GM23338 (cell line): ENCODE measurements around the gene PDSS2. TPM values are rescaled to one million over a fixed set of nuclear protein-coding genes. Genes with fewer than 3 reads are reported as not detected.

Experiments used
- ATAC-seq: fragments of 200-7000 bp; cut with Tn5 transposase; 3 replicates; pipeline ENCODE4 v1.9.1; 2020
- DNase-seq: peaks from one replicate; pipeline ENCODE4 v3.0.0-alpha.2; 2015; ENCODE audit warnings: low spot score
- H2AFZ ChIP-seq: fragments of 200-600 bp; sonication (generic); 2 replicates; pipeline ENCODE4 v1.8.0; 2016; ENCODE audit warnings: antibody characterized with exemption, mild to moderate bottlenecking, moderate library complexity
- H3F3A ChIP-seq: fragments of 200-600 bp; sonication (generic); replicated peaks from 2 replicates; pipeline ENCODE4 v1.8.0; 2017; ENCODE audit warnings: antibody characterized with exemption, mixed run types, low read depth
- H3K27ac ChIP-seq: fragments of 200-600 bp; sonication (generic); 2 replicates; pipeline ENCODE4 v1.6.1; 2016; ENCODE audit warnings: low read depth
- H3K27me3 ChIP-seq: fragments of 200-600 bp; sonication (generic); 2 replicates; pipeline ENCODE4 v1.8.0; 2016; ENCODE audit warnings: mild to moderate bottlenecking, mixed run types, moderate library complexity; ENCODE audit not compliant: insufficient read depth
- H3K36me3 ChIP-seq: fragments of 200-600 bp; sonication (generic); 2 replicates; pipeline ENCODE4 v1.8.0; 2016; ENCODE audit warnings: mild to moderate bottlenecking; ENCODE audit not compliant: insufficient read depth
- H3K4me1 ChIP-seq: fragments of 200-600 bp; sonication (generic); 2 replicates; pipeline ENCODE4 v1.8.0; 2016; ENCODE audit warnings: mild to moderate bottlenecking, moderate library complexity; ENCODE audit not compliant: insufficient read depth
- H3K4me2 ChIP-seq: fragments of 200-600 bp; sonication (generic); 2 replicates; pipeline ENCODE4 v1.7.1; 2017; ENCODE audit warnings: mixed run types
- H3K4me3 ChIP-seq: fragments of 200-600 bp; sonication (generic); 2 replicates; pipeline ENCODE4 v1.6.1; 2016; ENCODE audit warnings: mixed run types
- H3K79me2 ChIP-seq: fragments of 200-600 bp; sonication (generic); replicated peaks from 2 replicates; pipeline ENCODE4 v1.8.0; 2017; ENCODE audit warnings: mild to moderate bottlenecking; ENCODE audit not compliant: insufficient read depth
- H3K9me2 ChIP-seq: fragments of 200-600 bp; sonication (generic); 2 replicates; pipeline ENCODE4 v1.8.0; 2017; ENCODE audit not compliant: insufficient read depth
- H4K20me1 ChIP-seq: fragments of 200-600 bp; sonication (generic); replicated peaks from 2 replicates; pipeline ENCODE4 v1.8.0; 2017; ENCODE audit warnings: mild to moderate bottlenecking; ENCODE audit not compliant: insufficient read depth
- H3K27ac Mint-ChIP-seq: 2 replicates; pipeline ENCODE4 v1.8.0; 2020; ENCODE audit warnings: inconsistent platforms, mild to moderate bottlenecking, moderate library complexity, mixed read lengths
- H3K27me3 Mint-ChIP-seq: 3 replicates; pipeline ENCODE4 v1.8.0; 2022; ENCODE audit warnings: low read depth, mild to moderate bottlenecking, moderate library complexity, mixed read lengths, inconsistent platforms; ENCODE audit not compliant: insufficient read depth, poor library complexity
- H3K36me3 Mint-ChIP-seq: 3 replicates; pipeline ENCODE4 v1.8.0; 2021; ENCODE audit warnings: low read depth, mild to moderate bottlenecking, inconsistent platforms, moderate library complexity, mixed read lengths
- H3K4me1 Mint-ChIP-seq: 3 replicates; pipeline ENCODE4 v1.8.0; 2020; ENCODE audit warnings: mild to moderate bottlenecking, inconsistent platforms, mixed read lengths
- H3K4me3 Mint-ChIP-seq: 3 replicates; pipeline ENCODE4 v1.8.0; 2021; ENCODE audit warnings: moderate library complexity, mild to moderate bottlenecking, inconsistent platforms, mixed read lengths
- H3K9me3 Mint-ChIP-seq: 3 replicates; pipeline ENCODE4 v1.8.0; 2020; ENCODE audit warnings: moderate library complexity, mild to moderate bottlenecking, inconsistent platforms, mixed read lengths
- CREB1 ChIP-seq: fragments of 250-450 bp; sonication (Bioruptor Pico); IDR thresholded peaks from 2 replicates; pipeline ENCODE4 v1.5.0; 2020; ENCODE audit warnings: low read depth, mild to moderate bottlenecking, moderate library complexity
- ETS1 ChIP-seq: IDR thresholded peaks from 2 replicates; pipeline ENCODE4 v1.6.1; 2016; ENCODE audit warnings: antibody characterized with exemption
- EZH2 ChIP-seq: fragments of 200-600 bp; sonication (generic); IDR thresholded peaks from one replicate; pipeline ENCODE4 v1.8.0; 2017; ENCODE audit warnings: antibody characterized with exemption, mild to moderate bottlenecking, low read depth; ENCODE audit not compliant: unreplicated experiment
- EZH2phosphoT487 ChIP-seq: fragments of 200-600 bp; sonication (generic); IDR thresholded peaks from one replicate; pipeline ENCODE4 v1.8.1; 2018; ENCODE audit warnings: antibody characterized with exemption; ENCODE audit not compliant: unreplicated experiment
- polyA plus RNA-seq: library from polyadenylated mRNA; unstranded; fragments of >200 nt; fragmentation: Nextera tagmentation; extraction: Ambion mirVana; gene quantifications from 2 replicates; pipeline ENCODE4 v1.2.1, GENCODE V29; 2016
- total RNA-seq: library from RNA; depleted of rRNA; stranded (reverse); fragments of >200 nt; shearing (Covaris generic); gene quantifications from 2 replicates; pipeline ENCODE4 v1.2.3, GENCODE V29; 2014
- TF ChIP-seq, protein P1 (sequence below): fragments of 250-450 bp; sonication (Bioruptor Pico); IDR thresholded peaks from 2 replicates; pipeline ENCODE4 v1.5.0; 2020; ENCODE audit warnings: mild to moderate bottlenecking, moderate library complexity

The PDSS2 gene
- total and polyA plus RNA-seq, 2 experiments from 2014 or later, result 7.3 to 16.7 TPM

- Histone ChIP-seq H3K79me2 (0 out of 2 replicates have a peak, but pooled peaks cover 7% of the 10 kb centered on the region), H3F3A (no peaks in the 10 kb centered on the region), H3K9me2 (0 out of 2 replicates have a peak, but pooled peaks cover 3% of the 10 kb centered on the region), H3K27me3 (no peaks in the 10 kb centered on the region), H2AFZ (no peak overlapping the region), H3K36me3 (no peaks in the 10 kb centered on the region), H3K4me1 (peaks cover 20% of the 10 kb centered on the region), H3K4me2 (peak overlapping the region; percentile 33; the same call in 1 of the 2 replicates), H3K4me3 (no peak overlapping the region), H3K27ac (no peak overlapping the region), H4K20me1 (no peaks in the 10 kb centered on the region)
- DNase-seq (no peak), ATAC-seq (no peak)
- TF ChIP-seq ETS1 (no peak), EZH2 (no peak), EZH2phosphoT487 (no peak), CREB1 (no peak)
- TF ChIP-seq, protein P1, sequence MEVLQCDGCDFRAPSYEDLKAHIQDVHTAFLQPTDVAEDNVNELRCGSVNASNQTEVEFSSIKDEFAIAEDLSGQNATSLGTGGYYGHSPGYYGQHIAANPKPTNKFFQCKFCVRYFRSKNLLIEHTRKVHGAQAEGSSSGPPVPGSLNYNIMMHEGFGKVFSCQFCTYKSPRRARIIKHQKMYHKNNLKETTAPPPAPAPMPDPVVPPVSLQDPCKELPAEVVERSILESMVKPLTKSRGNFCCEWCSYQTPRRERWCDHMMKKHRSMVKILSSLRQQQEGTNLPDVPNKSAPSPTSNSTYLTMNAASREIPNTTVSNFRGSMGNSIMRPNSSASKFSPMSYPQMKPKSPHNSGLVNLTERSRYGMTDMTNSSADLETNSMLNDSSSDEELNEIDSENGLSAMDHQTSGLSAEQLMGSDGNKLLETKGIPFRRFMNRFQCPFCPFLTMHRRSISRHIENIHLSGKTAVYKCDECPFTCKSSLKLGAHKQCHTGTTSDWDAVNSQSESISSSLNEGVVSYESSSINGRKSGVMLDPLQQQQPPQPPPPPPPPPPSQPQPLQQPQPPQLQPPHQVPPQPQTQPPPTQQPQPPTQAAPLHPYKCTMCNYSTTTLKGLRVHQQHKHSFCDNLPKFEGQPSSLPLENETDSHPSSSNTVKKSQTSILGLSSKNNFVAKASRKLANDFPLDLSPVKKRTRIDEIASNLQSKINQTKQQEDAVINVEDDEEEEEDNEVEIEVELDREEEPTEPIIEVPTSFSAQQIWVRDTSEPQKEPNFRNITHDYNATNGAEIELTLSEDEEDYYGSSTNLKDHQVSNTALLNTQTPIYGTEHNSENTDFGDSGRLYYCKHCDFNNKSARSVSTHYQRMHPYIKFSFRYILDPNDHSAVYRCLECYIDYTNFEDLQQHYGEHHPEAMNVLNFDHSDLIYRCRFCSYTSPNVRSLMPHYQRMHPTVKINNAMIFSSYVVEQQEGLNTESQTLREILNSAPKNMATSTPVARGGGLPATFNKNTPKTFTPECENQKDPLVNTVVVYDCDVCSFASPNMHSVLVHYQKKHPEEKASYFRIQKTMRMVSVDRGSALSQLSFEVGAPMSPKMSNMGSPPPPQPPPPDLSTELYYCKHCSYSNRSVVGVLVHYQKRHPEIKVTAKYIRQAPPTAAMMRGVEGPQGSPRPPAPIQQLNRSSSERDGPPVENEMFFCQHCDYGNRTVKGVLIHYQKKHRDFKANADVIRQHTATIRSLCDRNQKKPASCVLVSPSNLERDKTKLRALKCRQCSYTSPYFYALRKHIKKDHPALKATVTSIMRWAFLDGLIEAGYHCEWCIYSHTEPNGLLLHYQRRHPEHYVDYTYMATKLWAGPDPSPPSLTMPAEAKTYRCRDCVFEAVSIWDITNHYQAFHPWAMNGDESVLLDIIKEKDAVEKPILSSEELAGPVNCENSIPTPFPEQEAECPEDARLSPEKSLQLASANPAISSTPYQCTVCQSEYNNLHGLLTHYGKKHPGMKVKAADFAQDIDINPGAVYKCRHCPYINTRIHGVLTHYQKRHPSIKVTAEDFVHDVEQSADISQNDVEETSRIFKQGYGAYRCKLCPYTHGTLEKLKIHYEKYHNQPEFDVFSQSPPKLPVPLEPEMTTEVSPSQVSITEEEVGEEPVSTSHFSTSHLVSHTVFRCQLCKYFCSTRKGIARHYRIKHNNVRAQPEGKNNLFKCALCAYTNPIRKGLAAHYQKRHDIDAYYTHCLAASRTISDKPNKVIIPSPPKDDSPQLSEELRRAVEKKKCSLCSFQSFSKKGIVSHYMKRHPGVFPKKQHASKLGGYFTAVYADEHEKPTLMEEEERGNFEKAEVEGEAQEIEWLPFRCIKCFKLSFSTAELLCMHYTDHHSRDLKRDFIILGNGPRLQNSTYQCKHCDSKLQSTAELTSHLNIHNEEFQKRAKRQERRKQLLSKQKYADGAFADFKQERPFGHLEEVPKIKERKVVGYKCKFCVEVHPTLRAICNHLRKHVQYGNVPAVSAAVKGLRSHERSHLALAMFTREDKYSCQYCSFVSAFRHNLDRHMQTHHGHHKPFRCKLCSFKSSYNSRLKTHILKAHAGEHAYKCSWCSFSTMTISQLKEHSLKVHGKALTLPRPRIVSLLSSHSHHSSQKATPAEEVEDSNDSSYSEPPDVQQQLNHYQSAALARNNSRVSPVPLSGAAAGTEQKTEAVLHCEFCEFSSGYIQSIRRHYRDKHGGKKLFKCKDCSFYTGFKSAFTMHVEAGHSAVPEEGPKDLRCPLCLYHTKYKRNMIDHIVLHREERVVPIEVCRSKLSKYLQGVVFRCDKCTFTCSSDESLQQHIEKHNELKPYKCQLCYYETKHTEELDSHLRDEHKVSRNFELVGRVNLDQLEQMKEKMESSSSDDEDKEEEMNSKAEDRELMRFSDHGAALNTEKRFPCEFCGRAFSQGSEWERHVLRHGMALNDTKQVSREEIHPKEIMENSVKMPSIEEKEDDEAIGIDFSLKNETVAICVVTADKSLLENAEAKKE (CRISPR knock-in tag), result no peak
- no peak overlapping the region for H3K27ac Mint-ChIP-seq
- no peaks in the 10 kb centered on the region for H3K27me3 Mint-ChIP-seq
- H3K4me3 Mint-ChIP-seq, result no peak overlapping the region
- H3K36me3 Mint-ChIP-seq, result no peaks in the 10 kb centered on the region
- no peaks in the 10 kb centered on the region for H3K9me3 Mint-ChIP-seq
- H3K4me1 Mint-ChIP-seq, result peaks cover 20% of the 10 kb centered on the region
These were observed 45.1 kb upstream of the PDSS2 start for GRCh38 chr6:107504270-107505026.
